Measurements from ENCODE around the gene DOCK2.

DNA sequence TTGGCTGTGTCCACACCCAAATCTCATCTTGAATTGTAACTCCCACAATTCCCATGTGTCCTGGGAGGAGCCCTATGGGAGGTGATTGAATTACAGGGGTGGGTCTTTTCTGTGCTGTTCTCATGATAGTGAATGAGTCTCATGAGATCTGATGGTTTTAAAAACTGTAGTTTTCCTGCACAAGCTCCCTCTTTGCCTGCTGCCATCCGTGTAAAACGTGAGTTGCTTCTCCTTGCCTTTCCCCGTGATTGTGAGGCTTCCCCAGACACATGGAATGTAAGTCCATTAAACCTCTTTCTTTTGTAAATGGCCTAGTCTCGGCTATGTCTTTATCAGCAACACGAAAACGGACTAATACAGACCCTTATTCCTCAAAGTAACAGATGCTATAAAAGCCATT, 94.1 kb downstream of the DOCK2 start:
- no peak for TF ChIP-seq POLR2AphosphoS5 (IDR thresholded peaks at IDR 0.05)
- TF ChIP-seq CTCF (IDR thresholded peaks at IDR 0.05), result no peak
- no peak for TF ChIP-seq POLR2A (IDR thresholded peaks at IDR 0.05)
